ENCODE results near the gene NUDT21.
"Not testable (repeated sequence)": the region's sequence is repeated elsewhere in the genome, so short reads cannot be mapped to it uniquely, and the experiment has no call there.

NUDT21 gene

DNA sequence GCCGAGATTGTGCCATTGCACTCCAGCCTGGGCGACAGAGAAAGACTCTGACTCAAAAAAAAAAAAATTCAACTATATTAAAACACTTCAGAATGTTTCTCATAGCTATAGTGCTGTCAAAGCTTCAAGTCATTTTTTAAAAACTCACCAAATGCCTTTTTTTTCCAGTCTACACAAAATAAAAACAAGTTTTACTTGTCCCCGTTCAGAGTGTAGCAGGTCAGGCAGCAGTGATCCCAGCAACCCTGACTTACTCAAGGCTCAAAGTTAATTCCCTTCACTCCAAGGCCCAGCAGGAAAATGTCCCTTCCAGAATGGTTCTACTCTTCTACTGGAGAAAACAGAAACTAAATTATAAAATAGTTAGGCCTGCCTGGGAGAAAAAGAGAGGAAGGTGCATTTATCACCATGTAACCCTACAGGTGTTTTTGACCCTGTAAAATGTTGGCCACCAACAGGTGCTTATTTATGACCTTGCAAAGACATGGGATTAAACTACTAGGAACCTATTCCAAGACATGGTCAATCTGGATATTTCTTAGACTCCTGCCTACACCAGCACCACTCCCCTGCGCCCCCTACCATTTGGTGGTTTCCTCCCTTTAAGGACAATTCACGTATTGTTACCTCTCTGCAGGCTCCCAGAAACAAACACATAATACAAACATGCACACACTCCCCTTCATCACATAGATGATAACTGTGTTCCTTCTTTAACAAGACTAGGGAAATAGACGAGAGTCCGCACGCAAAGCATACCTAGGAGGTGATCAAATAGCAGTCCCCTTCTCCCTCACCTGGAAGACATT, 31.2 kb downstream of the NUDT21 start:
- DNase-seq (ENCODE audit: low spot score): no peak

DNA sequence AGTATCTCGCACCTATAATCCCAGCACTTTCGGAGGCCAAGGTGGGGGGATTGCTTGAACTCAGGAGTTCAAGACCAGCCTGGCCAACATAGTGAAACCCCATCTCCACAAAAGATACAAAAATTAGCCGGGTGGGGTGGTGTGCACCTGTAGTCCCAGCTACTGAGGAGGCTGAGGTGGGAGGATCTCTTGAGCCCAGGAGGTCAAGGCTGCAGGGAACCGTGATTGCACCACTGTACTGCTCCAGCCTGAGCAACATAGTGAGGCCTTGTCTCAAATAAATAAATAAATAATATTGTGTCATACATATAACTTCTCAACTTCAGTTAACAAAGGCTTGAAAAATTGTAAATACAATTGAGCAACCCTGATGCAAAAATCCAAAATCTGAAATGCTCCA, 34.0 kb downstream of the NUDT21 start:
- DNase-seq (ENCODE audit: low spot score): no peak

DNA sequence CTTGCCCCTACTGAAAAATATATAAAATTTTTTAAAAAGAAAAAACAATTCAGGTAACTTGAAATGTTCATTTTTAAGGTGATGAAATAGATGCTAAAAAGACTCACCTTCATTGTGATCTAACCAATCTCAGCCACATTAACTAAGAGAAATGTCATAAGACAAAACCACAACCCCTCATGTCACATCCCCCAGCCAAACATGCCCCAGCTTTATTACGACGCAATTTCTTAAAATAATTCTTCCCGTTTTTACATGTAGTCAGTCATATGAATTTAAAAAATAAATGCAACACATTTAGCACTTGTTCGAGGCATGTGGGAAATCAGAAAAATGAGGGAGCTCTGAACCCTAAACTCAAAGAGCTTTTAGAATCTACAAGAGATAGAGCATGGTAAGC, 35.3 kb downstream of the NUDT21 start:
- no peak for DNase-seq (ENCODE audit: low spot score)

DNA sequence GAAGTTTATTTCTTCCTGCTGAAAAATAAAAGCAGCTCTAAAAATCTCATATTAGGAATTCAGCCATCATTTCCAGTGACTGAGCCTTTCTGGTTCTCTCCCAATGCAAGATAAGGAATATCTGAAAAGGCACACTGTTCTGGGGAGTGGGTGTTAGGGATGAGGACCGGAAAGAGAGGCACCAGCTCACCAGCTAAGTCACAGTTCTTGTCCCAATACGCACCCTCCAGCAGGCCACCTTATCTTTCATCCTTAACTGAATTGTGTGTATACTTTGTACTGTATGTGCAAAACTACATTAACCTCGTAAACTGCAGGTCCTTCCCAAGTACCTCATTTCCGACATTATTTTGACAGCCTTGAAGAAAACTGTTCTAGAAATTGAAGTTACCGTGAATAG, 36.8 kb downstream of the NUDT21 start:
- no peak for DNase-seq (ENCODE audit: low spot score)

DNA sequence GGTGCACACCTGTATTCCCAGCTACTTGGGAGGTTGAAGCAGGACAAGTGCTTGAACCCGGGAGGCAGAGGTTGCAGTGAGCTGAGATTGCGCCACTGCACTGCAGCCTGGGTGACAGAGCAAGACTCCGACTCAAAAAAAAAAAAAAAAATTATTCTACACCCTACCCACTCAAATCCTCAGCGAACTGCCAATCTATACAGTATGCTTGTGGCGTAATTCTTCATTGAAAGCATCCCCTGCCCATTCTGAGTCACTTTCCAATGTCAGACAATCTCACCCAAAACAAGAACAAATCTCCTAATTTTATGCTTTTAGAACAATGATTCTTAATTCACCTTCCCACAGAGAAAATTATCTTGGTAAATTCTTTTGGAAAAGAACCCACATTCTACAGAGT, 37.8 kb downstream of the NUDT21 start:
- no peak for DNase-seq (ENCODE audit: low spot score)

DNA sequence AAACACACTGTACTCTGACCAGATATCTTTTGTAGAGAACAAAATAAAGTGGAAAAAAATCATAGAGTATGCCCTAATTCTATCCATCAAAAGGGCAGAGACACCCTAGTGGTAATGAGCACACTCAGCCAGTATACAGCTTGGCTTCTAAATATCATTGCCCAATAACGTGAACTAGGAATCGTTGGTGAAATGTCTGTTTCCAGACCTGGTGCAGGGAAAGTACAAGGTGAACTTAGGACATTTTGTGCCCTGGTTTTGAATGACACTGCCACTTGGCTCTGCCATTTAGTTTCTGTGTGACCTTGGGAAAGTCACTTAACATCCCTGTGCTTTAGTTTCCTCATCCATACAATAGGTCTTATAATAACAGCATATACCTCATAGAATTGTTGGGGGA, 39.5 kb downstream of the NUDT21 start:
- no peak for DNase-seq (ENCODE audit: low spot score)

DNA sequence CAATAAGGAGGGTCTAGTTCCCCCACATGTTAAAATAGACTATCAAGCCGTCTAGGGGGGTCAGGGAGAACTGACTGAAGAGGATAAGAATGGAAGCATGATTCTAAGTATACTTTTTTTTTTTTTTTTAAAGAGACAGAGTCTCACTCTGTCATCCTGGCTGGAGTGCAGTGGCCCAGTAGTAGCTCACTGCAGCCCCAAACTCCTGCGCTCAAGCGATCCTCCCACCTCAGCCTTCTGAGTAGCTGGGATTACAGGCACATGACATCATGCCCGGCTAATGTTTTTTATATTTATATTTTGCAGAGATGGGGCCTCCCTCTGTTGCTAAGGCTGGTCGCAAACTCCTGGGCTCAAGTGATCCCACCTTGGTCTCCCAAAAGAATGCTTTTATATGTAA, 40.0 kb downstream of the NUDT21 start:
- no peak for DNase-seq (ENCODE audit: low spot score)

DNA sequence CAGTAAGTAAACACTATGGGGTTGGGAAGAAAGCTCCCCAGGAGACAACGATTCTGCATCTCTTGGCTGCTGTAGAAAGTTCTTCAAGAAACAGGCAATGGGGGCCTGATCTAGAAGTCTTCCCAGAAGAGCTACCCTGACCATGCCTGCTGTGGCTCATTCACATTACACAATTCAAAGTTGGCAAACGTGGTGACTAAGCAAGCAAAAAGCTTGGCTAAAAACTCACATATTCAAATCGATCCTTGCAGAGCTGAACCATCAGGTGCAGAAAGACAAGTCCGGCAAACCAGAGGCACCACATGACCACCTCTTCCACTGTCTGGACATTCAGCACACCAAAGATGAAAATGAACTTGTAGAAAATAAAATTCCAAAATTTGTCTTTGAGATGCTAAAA, 41.9 kb downstream of the NUDT21 start:
- no peak for DNase-seq (ENCODE audit: low spot score)

DNA sequence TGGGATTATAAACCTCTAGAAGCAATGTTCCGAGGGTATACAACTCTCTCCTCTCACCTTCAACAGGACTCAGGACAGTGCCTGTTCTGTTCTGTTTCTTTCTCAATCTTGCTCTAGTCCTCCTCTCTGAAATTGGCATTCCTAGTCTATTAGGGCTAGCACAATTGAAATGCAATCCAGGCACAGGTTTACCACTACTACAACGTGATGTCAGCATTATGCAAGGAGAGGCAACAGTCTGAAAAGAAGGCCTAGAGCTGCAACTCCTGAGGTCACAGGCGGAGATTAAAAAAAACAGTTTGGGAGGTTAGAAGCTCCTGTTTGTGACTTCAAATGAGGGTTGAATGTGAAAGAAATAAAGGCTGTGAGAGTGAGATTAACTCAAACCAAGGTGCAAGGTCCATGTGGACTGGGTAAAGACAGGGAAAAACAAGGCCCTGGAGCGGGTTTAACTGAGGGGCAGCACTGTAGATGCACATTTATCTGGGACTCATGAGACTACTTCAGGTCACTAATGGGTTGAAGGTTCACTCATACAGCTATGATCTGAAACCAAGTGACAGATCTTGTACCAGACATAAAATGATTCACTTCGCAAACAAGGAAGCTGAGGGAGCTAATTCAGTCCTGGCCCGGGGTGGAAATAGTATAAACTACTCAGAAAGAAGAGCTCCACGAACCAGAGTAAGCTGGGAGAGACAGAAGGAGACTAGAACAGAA, 42.6 kb downstream of the NUDT21 start:
- no peak for DNase-seq (ENCODE audit: low spot score)

DNA sequence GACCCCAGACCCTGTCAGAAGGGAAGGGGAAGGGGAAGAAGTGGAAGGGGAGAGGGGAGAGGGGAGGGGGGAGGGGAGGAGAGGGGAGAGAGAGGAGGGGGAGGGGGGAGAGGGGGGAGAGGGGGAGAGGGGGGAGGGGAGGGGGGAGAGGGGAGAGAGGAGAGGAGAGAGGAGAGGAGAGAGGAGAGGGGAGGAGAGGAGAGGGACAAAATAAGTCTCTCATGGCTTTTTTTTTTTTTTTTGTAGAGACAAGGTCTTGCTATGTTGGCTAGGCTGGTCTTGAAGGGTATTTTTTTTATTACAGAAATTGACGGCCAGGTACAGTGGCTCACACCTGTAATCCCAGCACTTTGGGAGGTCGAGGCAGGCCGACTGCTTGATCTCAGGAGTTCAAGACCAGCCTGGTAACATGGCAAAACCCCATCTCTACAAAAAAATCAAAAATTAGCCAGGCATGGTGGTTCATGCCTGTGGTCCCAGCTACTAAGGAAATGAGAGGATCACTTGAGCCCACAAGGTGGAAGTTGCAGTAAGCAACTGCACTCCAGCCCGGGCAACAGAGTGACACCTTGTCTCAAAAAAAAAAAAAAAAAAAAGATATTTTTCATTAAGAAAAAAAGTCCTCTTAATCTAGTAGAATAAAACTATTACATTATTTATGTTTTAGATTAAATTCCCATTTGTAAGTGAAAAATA, 45.0 kb downstream of the NUDT21 start:
- no peak for DNase-seq (ENCODE audit: low spot score)

DNA sequence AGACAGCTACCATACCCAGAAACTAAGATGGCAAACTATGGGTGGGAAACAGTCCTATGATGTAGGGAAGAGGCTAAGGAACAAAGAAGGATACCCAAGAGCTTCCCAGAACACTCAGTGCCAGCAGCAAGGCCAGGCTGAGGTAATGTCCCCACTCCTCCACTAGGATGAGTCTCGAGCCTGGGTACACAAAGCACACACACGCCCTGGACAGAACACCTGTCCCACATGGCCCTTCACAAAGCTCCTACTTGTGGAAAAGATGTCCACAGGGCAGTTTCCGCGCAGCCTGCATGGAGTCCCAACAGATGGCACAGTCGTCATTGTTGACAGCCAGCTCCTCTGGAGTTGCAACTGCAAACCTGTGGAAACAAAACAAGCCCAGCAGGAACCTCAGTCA, 49.6 kb downstream of the NUDT21 start:
- DNase-seq (ENCODE audit: low spot score): no peak

DNA sequence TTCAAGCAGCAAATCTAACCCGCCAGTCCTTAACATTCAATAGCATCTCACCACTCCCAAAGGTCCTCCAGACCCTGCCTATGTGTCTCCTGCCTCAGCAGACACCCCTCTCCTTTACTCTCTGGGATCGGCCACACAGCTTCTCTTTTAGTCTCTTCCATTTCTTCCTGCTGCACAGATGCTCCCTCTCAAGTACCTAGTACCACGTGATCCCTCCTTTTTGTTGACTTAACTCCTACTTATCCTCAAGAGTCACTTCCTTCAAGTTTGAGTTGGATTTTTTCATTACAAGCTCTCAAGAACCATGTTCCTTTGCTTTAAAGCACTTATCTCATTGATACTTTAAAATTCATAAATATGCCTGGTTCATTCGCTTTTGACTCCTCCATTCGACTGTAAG, 50.7 kb downstream of the NUDT21 start:
- DNase-seq (ENCODE audit: low spot score): no peak

DNA sequence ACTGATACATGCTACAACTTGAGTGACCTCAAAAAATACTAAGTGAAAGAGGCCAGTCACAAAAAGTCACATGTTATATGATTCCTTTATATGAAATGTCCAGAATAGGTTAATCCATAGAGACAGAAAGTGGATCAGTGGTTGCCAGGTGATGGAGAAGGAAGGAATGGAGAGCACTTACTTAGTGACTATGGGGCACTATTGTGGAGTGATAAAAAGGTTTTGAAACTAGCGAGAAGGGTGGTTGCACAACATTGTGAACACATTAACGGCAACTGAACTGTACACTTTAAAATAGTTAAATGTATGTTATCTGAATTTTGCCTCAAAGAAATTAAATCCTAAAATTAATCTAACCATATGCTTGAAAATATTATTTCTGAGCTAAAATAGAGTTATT, 51.6 kb downstream of the NUDT21 start:
- no peak for DNase-seq (ENCODE audit: low spot score)

DNA sequence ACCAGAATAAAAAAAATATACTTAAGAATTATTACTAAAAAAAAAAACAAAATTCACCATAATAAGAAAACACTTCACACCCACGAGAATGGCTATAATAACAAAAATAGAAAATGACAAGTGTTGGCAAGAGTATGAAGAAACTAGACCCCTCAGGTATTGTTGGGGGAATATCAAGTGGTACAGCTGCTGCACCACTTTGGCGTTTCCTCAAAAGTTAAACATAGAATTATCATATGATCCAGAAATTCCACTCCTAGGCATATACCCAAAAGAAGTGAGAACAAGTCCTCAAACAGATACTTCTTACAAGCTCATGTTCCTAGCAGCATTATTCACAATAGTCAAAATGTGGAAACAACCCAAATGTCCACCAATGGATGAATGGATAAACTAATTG, 52.1 kb downstream of the NUDT21 start:
- DNase-seq (ENCODE audit: low spot score): no peak

DNA sequence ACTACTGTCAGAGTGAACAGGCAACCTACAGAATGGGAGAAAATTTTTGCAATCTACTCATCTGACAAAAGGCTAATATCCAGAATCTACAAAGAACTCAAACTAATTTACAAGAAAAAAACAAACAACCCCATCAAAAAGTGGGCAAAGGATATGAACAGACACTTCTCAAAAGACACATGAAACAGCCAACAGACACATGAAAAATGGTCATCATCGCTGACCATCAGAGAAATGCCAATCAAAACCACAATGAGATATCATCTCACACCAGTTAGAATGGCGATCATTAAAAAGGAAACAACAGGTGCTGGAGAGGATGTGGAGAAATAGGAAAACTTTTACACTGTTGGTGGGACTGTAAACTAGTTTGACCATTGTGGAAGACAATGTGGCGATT, 54.4 kb downstream of the NUDT21 start:
- not testable (repeated sequence) for DNase-seq (ENCODE audit: low spot score)

DNA sequence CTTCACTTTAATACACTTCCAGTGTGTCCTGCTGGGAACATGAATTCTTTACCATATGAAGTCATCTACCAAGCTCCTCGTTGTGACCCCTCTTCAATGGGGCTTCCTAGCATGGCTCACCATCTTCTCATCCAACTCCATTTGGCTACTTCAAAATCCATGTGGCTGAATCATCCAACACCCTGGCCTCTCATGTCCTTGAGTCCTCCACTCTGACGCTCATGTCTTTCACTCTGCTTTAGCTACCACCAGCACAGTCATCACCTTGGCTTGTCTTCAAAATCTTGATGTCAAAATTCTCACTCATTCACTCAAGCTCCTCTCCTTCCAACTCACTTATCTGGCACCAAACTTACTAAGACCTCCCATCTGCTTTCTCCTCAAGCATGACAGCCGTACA, 61.6 kb downstream of the NUDT21 start:
- DNase-seq (ENCODE audit: low spot score): no peak

DNA sequence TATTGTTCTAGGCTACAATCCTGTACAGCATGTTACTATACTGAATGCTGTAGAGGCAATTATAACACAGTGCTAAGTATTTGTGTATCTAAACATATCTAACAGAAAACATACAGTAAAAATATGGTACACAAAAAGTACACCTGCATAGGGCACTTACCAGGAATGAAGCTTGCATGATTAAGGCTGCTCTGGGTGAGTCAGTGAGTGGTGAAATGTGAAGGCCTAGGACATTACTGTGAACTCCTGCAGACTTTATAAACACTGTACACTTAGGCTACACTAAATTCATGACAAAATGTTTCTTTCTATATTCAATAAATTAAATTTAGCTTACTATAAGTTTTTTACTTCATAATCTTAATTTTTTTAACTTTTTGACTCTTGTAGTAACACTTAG, 62.9 kb downstream of the NUDT21 start:
- no peak for DNase-seq (ENCODE audit: low spot score)

DNA sequence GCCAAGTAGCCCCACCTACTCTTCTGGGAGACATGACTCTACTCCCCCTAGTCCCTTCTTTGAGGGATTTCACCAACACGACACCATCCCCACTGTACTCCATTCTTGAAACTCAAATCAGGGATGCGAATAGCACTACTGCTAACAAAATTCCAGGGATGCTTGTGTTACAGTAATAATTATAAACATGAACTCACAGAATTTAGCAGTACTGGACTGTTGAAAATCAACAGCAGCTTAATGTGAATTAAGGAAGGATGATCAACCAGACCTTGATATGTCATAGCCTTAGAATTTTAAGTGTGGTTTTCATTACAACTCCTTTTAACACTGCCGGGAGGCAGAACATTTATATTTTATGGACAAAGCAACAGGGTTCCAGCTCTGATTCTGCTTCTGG, 63.7 kb downstream of the NUDT21 start:
- no peak for DNase-seq (ENCODE audit: low spot score)

DNA sequence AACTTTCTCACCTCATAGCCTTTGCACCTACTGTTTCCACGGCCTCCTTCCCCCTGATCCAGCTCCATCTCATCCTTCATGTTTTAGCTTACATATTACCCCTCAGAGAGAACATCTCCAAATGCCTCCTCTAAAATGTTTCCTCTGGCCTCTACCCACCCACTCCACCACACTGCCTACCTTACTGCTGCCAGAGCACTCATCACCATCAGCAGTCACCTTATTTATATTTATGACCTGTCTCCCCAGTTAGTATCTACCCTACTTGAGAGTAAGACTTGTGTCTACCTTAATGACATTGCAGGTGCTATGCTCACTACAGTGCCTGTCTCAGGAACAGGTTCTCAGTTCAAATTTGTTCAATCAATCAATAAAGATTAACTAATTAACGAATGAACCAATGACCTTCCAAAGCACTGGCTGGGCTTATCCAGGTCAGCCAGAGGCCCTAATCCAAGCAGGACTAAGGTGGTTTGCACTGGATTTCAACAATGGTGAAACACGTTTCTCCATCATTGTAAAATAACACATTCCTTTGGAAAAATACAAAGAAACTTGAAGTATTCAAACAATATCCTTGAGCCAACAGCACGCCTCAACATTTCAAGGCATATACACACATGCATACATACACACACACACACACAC, 66.9 kb downstream of the NUDT21 start:
- DNase-seq (ENCODE audit: low spot score): no peak

DNA sequence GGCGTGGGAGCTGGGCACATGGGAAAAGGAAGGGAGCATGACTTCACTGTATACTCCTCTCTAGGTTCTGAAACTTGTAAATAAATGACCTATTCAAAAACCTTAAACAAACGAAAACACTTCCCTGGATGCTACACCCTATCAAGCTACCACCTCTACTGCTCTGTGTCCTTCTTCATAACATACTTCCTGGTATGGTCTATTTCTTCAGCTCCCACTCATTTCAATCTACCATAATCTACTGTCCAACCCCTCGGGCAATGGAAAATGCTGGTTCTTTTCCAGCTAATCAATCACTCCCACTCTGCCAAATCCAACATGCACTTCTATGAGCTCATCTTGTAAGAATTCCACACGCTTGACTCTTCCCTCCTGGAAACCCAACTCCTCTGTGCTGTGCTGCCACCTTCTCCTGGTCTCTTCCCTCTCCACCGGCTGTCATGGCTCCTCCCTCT, 68.2 kb downstream of the NUDT21 start:
- DNase-seq (ENCODE audit: low spot score): no peak

DNA sequence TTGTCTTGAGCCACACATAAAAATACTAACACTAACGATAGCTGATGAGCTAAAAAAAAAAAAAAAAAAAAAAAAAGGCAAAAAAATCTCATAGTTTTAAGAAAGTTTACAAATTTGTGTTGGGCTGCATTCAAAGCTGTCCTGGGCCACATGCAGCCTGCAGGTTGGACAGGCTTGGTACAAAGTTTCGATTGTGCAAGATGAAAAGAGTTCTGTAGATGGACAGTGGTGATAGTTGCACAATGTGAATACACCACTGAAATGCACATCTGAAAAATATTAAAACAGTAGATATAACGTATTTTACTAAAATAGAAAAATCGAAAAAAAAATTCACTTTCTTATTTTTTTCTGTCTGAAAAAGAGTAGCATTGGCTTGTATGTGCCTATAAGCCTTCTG, 68.7 kb downstream of the NUDT21 start:
- no peak for DNase-seq (ENCODE audit: low spot score)

DNA sequence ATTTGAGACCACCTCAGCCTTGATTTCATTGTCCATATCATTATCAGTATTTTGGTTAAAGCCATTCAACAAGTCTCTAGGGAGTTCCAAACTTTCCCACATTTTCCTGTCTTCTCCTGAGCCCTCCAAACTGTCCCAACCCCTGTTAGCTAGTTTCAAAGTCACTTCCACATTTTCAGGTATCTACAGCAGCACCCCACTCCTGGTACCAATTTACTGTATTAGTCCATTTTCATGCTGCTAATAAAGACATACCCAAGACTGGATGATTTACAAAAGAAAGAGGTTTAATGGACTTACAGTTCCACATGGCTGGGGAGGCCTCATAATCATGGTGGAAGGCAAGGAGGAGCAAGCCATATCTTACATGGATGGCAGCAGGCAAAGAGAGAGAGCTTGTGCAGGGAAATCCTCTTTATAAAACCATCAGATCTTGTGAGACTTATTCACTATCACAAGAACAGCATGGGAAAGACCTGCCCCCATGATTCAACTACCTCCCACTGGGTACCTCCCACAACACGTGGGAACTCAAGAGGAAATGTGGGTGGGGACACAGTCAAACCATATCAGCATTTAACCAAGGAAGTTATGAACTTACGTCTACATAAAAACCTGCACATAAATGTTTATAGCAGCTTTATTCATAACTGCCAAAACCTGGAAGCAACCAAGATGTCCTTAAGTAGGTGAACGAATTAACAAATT, 70.2 kb downstream of the NUDT21 start:
- DNase-seq (ENCODE audit: low spot score): not testable (repeated sequence)

Data from hematopoietic multipotent progenitor cell treated with erythropoietin and hydrocortisone succinate and interleukin-3 and kit ligand, for 15 days (in vitro differentiated cells).